ENCODE results near the gene PKP4.

GRCh38 chr2:158635961-158636601, 179.3 kb downstream of the PKP4 start:
- no peak for TF ChIP-seq POLR2A (IDR thresholded peaks at IDR 0.05)
- TF ChIP-seq, protein P1, sequence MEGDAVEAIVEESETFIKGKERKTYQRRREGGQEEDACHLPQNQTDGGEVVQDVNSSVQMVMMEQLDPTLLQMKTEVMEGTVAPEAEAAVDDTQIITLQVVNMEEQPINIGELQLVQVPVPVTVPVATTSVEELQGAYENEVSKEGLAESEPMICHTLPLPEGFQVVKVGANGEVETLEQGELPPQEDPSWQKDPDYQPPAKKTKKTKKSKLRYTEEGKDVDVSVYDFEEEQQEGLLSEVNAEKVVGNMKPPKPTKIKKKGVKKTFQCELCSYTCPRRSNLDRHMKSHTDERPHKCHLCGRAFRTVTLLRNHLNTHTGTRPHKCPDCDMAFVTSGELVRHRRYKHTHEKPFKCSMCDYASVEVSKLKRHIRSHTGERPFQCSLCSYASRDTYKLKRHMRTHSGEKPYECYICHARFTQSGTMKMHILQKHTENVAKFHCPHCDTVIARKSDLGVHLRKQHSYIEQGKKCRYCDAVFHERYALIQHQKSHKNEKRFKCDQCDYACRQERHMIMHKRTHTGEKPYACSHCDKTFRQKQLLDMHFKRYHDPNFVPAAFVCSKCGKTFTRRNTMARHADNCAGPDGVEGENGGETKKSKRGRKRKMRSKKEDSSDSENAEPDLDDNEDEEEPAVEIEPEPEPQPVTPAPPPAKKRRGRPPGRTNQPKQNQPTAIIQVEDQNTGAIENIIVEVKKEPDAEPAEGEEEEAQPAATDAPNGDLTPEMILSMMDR (IDR thresholded peaks at IDR 0.05), result no peak
- TF ChIP-seq EP300 (IDR thresholded peaks at IDR 0.05), result no peak
